BE2C (cell line): ENCODE measurements around the gene RNF149.

Source experiments
- DNase-seq: peaks from one replicate; pipeline ENCODE4 v3.0.0-alpha.2; 2020
- H3K27me3 ChIP-seq: fragments of 250-450 bp; sonication (Bioruptor Pico); 2 replicates; pipeline ENCODE4 v1.5.1; 2020; ENCODE audit warnings: mild to moderate bottlenecking
- H3K36me3 ChIP-seq: fragments of 250-450 bp; sonication (Bioruptor Pico); 2 replicates; pipeline ENCODE4 v1.5.1; 2020; ENCODE audit warnings: mild to moderate bottlenecking
- H3K4me1 ChIP-seq: fragments of 250-450 bp; sonication (Bioruptor Pico); 2 replicates; pipeline ENCODE4 v1.5.1; 2020
- H3K4me3 ChIP-seq: 2 replicates; pipeline ENCODE4 v1.5.1; 2011; ENCODE audit warnings: low read depth, low read length
- H3K9me3 ChIP-seq: fragments of 250-450 bp; sonication (Bioruptor Pico); 2 replicates; pipeline ENCODE4 v1.5.1; 2020
- CTCF ChIP-seq: IDR thresholded peaks from 2 replicates; pipeline ENCODE4 v1.5.1; 2012; ENCODE audit warnings: mild to moderate bottlenecking, low read depth, low read length

RNF149 gene

GRCh38 chr2:101296371-101296770 lies 12.1 kb downstream of the RNF149 start:
- Histone ChIP-seq H3K4me3 (no peak overlapping the region), H3K9me3 (no peaks in the 10 kb centered on the region), H3K27me3 (no peaks in the 10 kb centered on the region), H3K36me3 (no peaks in the 10 kb centered on the region), H3K4me1 (no peaks in the 10 kb centered on the region)
- no peak for DNase-seq
- no peak for TF ChIP-seq CTCF

GRCh38 chr2:101295895-101296294 lies 12.6 kb downstream of the RNF149 start:
- DNase-seq = no peak
- Histone ChIP-seq H3K27me3 (no peaks in the 10 kb centered on the region), H3K36me3 (no peaks in the 10 kb centered on the region), H3K4me1 (no peaks in the 10 kb centered on the region), H3K9me3 (no peaks in the 10 kb centered on the region), H3K4me3 (no peak overlapping the region)
- TF ChIP-seq CTCF = no peak

- no peaks in the 10 kb centered on the region for H3K9me3 ChIP-seq
- H3K27me3 ChIP-seq = no peaks in the 10 kb centered on the region
- DNase-seq = no peak
- no peak overlapping the region for H3K4me3 ChIP-seq
- H3K36me3 ChIP-seq = no peaks in the 10 kb centered on the region
- no peaks in the 10 kb centered on the region for H3K4me1 ChIP-seq
- TF ChIP-seq CTCF = no peak
These were observed 13.6 kb downstream of the RNF149 start for GRCh38 chr2:101294861-101295260.

- no peak for TF ChIP-seq CTCF
- DNase-seq = no peak
- H3K27me3 ChIP-seq = no peaks in the 10 kb centered on the region
- H3K4me1 ChIP-seq = no peaks in the 10 kb centered on the region
- H3K9me3 ChIP-seq = no peaks in the 10 kb centered on the region
- no peak overlapping the region for H3K4me3 ChIP-seq
- no peaks in the 10 kb centered on the region for H3K36me3 ChIP-seq
These were observed 15.0 kb downstream of the RNF149 start for GRCh38 chr2:101293544-101293943.

- Histone ChIP-seq H3K27me3 (no peaks in the 10 kb centered on the region), H3K36me3 (no peaks in the 10 kb centered on the region; the same call in 1 of the 2 replicates), H3K4me3 (no peak overlapping the region), H3K4me1 (no peaks in the 10 kb centered on the region), H3K9me3 (no peaks in the 10 kb centered on the region)
- no peak for DNase-seq
- no peak for TF ChIP-seq CTCF
These were observed 16.5 kb downstream of the RNF149 start for GRCh38 chr2:101291973-101292372.

GRCh38 chr2:101290711-101291110 lies 17.8 kb downstream of the RNF149 start:
- Histone ChIP-seq H3K4me3 (no peak overlapping the region), H3K36me3 (no peaks in the 10 kb centered on the region; the same call in 1 of the 2 replicates), H3K27me3 (no peaks in the 10 kb centered on the region), H3K9me3 (no peaks in the 10 kb centered on the region), H3K4me1 (no peaks in the 10 kb centered on the region)
- no peak for DNase-seq
- no peak for TF ChIP-seq CTCF
